ENCODE results near the gene MAP3K15.

GRCh38 chrX:19392703-19393102 lies 122.6 kb downstream of the MAP3K15 start:
- TF ChIP-seq EZH2 (IDR thresholded peaks at IDR 0.05; ENCODE audit: borderline replicate concordance, low read length) (no peak), CTCF (IDR thresholded peaks at IDR 0.05; ENCODE audit: low read length) (no peak)

All from OCI-LY1 (cell line).